ENCODE results near the gene ARG2. TPM values are rescaled to one million over a fixed set of nuclear protein-coding genes. Genes with fewer than 3 reads are reported as not detected.

Gene ARG2
- 100 to 1,000 TPM in 1 of 4 donors, 10 to 100 TPM in 3; 13.2 to 125 (median 67.6) TPM for total RNA-seq

DNA sequence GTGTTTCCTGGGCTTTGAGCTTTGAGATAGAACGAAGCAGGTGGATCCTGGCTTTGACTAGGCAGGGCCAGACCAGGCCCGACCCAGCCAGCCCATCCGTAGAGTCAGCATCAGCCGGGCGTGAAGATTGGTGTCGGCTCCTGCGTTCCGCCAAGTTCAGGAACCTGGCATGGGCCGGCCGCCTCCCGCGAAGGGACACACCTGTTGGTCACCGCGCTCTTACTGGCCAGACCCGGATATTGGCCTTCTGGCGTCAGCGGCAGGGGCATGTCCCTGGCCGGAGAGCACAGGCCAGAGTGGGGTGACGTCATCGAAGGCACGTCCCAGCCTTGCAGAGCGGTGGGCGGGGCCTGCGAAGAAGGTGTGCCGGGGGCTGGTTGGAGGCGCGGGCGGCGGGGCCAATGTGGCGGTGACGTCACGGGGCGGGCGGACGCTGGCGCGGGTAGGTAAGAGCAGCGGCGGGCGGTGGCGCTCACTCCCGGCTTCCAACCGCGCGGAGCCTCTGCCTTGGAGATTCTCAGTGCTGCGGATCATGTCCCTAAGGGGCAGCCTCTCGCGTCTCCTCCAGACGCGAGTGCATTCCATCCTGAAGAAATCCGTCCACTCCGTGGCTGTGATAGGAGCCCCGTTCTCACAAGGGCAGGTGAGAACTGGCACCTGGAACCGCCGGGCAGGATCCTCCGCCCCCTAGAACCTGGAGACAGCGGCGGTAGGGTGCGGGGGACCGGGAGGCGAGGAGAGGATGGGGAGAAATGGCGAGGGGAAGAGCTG is at the start of gene ARG2:
ARG2 (plus strand) TSS at position 475 of the 771 bp plus-strand sequence; CDS start at position 533, 58 bp downstream.
- TF ChIP-seq POLR2A (IDR thresholded peaks at IDR 0.05), result peak; percentile 92 to 95
- TF ChIP-seq, protein P1, sequence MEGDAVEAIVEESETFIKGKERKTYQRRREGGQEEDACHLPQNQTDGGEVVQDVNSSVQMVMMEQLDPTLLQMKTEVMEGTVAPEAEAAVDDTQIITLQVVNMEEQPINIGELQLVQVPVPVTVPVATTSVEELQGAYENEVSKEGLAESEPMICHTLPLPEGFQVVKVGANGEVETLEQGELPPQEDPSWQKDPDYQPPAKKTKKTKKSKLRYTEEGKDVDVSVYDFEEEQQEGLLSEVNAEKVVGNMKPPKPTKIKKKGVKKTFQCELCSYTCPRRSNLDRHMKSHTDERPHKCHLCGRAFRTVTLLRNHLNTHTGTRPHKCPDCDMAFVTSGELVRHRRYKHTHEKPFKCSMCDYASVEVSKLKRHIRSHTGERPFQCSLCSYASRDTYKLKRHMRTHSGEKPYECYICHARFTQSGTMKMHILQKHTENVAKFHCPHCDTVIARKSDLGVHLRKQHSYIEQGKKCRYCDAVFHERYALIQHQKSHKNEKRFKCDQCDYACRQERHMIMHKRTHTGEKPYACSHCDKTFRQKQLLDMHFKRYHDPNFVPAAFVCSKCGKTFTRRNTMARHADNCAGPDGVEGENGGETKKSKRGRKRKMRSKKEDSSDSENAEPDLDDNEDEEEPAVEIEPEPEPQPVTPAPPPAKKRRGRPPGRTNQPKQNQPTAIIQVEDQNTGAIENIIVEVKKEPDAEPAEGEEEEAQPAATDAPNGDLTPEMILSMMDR (IDR thresholded peaks at IDR 0.05), result peak in 2 of 6 experiments; percentile 2 to 16
- DNase-seq, result peak; percentile 100
- Histone ChIP-seq H3K4me1 (peaks cover 0 to 28% (median 3%) of the 10 kb centered on the region in 4 donors), H3K4me3 (peak within 1 kb of the TSS; percentile 47 to 70 (median 54)), H3K9me3 (no peaks in the 10 kb centered on the region), H3K27ac (peak within 1 kb of the TSS; percentile 58 to 81 (median 74)), H3K27me3 (no peaks in the 10 kb centered on the region), H3K36me3 (no peaks in the 10 kb centered on the region)

DNA sequence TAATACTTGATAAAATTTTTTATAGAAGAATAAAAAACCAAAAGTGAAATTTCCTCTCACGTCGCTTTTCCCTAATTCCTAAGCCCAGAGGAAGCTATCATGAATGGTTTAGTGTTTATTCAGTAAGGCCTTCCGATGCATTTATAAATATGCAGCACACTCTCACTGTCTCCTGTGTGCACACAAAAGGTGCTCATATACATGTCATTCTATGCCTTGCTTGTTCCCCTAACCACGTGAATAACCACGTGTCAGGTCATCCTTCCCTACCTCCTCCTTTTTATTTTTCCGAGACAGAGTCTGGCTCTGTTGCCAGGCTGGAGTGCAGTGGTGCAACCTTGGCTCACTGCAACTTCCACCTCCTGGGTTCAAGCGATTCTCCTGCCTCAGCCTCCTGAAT is 49.3 kb upstream of the ARG2 start:
- Histone ChIP-seq H3K4me3 (no peak overlapping the region), H3K36me3 (peaks cover 0 to 21% (median 0%) of the 10 kb centered on the region in 3 donors), H3K4me1 (peaks cover 0 to 7% (median 0%) of the 10 kb centered on the region in 4 donors), H3K27me3 (no peaks in the 10 kb centered on the region), H3K27ac (no peak overlapping the region), H3K9me3 (no peaks in the 10 kb centered on the region)
- TF ChIP-seq, protein P1 (IDR thresholded peaks at IDR 0.05), result no peak
- DNase-seq, result no peak

DNA sequence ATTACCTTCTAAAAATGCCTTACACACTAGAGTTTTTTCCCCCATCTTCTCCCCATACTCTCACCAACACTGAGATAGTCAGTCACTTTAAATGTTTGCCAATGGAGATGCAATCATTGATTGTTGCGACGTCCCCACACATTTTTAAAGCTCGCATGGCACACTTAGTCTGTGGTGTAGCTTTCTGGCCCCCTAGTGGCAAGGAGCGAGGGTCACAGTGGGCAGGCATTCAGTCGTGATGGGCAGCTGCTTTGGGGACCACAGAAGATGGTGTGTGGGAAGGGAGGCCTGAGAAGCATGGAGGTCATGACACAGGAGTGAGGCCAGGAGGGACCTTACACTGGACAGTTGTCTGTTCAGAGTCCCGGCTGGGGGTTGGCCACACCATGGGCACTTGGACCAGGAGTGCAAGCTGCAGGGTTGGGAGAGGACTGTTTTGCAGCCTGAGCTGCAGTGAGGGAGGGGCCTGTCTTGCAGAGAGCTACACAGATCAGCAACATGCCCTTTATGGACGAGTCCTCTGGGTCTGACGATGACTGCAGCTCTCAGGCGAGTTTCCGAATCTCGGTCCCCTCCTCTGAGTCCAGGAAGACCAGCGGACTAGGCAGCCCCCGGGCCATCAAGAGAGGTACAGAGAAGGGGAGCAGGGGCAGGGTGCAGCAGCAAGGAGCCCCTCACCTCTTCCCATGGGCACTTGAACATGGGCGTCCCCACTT is 48.3 kb upstream of the ARG2 start:
- no peaks in the 10 kb centered on the region for H3K27me3 ChIP-seq
- peak; percentile 66 to 87 (median 77) for DNase-seq
- no peaks in the 10 kb centered on the region for H3K9me3 ChIP-seq
- H3K27ac ChIP-seq, result no peak overlapping the region
- peaks cover 0 to 15% (median 0%) of the 10 kb centered on the region in 3 donors for H3K36me3 ChIP-seq
- peaks cover 0 to 7% (median 0%) of the 10 kb centered on the region in 4 donors for H3K4me1 ChIP-seq
- TF ChIP-seq, protein P1 (IDR thresholded peaks at IDR 0.05), result peak; percentile 65 to 83 (median 80)
- no peak for TF ChIP-seq POLR2A (IDR thresholded peaks at IDR 0.05)
- no peak overlapping the region for H3K4me3 ChIP-seq

DNA sequence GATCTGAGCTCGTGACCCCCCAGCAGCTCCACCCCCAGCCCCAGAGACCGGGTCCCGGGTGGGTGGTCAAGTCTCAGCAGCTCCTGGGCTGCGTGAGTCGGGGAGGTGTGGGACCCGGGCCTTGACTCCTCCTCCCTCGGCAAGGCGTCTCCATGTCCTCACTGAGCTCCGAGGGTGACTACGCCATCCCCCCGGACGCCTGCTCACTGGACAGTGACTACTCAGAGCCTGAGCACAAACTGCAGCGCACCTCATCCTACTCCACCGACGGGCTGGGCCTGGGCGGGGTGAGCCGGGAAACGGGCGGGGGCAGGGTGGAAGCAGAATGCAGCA is 47.8 kb upstream of the ARG2 start:
- H3K27me3 ChIP-seq, result no peaks in the 10 kb centered on the region
- no peak overlapping the region for H3K27ac ChIP-seq
- peaks cover 0 to 15% (median 0%) of the 10 kb centered on the region in 3 donors for H3K36me3 ChIP-seq
- H3K4me1 ChIP-seq, result peaks cover 0 to 7% (median 0%) of the 10 kb centered on the region in 4 donors
- TF ChIP-seq, protein P1 (IDR thresholded peaks at IDR 0.05), result no peak
- TF ChIP-seq POLR2A (IDR thresholded peaks at IDR 0.05), result no peak
- no peak for DNase-seq
- no peaks in the 10 kb centered on the region for H3K9me3 ChIP-seq
- no peak overlapping the region for H3K4me3 ChIP-seq

DNA sequence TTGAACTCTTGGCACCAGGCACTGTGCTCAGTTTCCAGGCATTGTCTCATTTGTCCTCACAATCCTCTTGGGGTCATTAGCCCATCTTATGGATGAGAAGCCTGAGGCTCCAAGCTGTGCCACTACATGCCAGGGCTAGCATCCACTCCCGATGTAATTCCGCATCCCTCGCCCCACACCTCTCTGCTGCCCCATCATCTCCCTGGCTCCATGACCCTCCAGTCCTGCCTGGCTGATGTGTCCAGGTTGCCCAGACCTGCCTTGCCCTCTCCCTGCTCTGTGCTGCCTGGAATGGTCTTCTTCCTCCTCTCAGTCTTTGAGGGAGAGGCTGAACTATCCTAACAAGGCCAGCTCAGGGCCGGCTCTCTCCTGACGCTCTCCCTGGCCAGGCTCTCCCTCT is 47.1 kb upstream of the ARG2 start:
- no peak for TF ChIP-seq POLR2A (IDR thresholded peaks at IDR 0.05)
- TF ChIP-seq, protein P1 (IDR thresholded peaks at IDR 0.05), result no peak
- Histone ChIP-seq H3K27me3 (no peaks in the 10 kb centered on the region), H3K4me1 (peaks cover 0 to 7% (median 0%) of the 10 kb centered on the region in 4 donors), H3K4me3 (no peak overlapping the region), H3K9me3 (no peaks in the 10 kb centered on the region), H3K36me3 (peaks cover 0 to 15% (median 0%) of the 10 kb centered on the region in 3 donors), H3K27ac (no peak overlapping the region)
- DNase-seq, result peak in 1 of 3 donors; percentile 16

All from Peyer's patch (tissue), 4 donors.